Fibroblast of gingiva (primary cell): Measurements from ENCODE around the gene NOPCHAP1.
"Not testable (repeated sequence)": the region's sequence is repeated elsewhere in the genome, so short reads cannot be mapped to it uniquely, and the experiment has no call there.

Experiments
- DNase-seq: peaks from one replicate; pipeline ENCODE4 v3.0.0-alpha.2; 2011; ENCODE audit warnings: low read depth

The NOPCHAP1 gene

DNA sequence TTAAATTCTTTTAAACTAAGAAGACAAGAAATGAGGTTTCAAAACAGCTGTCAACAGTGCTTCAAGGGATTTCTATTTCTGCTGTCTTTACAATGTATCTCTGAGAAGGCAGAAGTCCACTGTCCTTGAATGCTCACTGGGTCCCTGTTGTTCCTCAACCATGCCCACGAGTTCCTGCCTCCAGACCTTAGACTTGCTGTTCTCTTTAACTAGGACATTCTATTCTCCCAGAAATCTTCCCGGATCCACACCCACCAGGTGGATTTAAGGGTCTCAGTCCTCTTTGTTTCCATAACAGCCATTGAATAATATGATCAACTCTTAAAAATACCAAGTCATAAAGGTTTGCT, 21.3 kb upstream of the NOPCHAP1 start:
- DNase-seq: no peak

DNA sequence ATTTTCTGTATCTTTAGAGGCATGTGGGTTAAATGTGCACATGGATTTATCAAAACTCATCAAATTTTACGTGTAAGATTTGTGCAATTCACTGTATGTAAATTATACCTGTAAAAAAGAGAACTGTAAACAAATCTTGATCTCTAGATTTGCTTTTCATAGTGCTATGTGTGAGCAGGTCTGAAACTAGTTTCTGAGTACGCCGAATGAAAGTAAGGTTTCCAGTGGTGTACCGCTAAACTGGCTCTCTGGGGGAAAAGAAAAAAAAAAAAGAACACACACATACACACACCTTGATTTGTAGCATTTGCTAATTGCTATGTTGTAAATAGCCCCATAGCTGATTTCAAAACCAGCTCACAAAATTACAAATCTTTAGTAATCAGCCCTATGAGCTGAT, 19.4 kb upstream of the NOPCHAP1 start:
- DNase-seq: no peak

DNA sequence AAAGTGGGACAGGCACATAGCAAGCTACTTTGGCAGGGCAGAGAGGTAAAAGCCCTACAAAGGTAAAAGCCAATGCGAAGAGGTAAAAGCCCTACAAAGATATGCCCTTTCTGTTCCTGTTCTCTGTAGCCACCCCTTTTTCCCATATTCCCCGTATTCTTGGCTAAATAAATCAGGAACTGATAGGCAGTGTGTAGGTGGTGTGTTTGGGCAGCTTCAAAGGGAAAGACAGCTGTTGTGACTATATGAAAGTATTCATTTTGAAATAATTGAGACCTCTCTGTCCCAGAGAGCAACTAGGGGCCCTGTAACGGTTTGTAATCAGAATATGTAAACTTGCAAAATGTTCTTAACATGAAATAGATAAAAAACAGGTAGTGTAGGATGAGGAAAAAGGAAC, 16.8 kb upstream of the NOPCHAP1 start:
- no peak for DNase-seq

DNA sequence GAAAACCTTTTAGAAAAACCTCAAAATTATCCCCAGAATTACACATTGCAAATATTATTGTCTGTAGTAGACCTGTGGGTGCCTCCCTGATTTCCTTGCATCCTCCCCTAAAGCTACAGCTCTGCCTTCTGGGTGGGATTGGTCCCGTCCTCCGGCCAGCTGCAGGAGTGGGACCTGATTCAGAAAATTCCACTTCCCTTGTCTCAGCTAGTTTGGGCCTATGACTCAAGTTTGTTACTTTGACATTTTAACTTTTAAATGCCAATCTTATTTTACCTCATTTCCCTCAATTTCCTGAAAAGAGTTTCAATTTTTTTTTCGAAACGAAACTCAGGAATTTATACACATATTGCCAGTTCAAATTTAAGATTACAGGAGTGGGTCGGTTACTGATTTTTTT, 14.8 kb upstream of the NOPCHAP1 start:
- DNase-seq: no peak

DNA sequence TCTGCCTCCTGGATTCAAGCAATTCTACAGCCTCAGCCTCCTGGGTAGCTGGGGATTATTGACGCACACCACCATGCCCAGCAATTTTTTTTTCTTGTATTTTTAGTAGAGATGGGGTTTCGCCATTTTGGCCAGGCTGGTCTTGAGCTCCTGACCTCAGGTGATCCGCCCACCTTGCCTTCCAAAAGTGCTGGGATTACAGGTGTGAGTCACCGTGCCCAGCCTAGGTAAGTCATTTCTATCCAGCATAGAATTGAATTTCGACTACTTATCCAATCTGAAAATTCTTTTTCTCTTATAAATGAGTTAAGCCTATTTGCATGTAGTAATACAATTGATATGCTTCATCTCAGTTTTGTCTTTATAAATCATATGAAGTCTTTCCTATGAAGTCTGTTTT, 12.9 kb upstream of the NOPCHAP1 start:
- DNase-seq: no peak

DNA sequence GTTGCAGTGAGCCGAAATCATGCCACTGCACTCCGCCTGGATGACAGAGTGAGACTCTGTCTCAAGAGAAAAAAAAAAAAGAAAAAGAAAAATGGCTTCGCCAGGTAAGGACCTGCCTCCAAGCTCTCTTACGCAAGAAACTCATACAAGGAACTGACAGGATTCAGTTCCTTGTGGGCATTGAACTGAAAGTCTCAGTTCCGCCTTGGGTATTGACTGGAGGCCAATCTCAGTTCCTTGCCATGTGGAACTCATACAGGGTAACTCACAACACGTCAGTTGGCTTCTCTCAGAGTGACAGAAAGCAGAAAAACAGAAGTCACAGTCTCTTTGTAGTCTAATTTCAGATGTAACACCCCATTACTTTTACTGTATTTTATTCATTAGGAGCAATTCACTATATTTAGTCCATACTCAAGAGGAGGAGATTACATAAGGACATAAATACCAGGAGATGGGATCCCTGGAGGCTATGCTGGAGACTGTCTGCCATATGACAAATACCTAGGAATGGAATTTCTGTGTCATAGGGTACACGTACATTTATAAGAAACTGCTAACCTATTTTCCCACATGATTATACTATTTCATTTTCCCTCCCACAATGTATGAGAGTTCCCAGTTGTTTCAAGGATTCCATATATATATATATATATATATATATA, 11.4 kb upstream of the NOPCHAP1 start:
- no peak for DNase-seq

DNA sequence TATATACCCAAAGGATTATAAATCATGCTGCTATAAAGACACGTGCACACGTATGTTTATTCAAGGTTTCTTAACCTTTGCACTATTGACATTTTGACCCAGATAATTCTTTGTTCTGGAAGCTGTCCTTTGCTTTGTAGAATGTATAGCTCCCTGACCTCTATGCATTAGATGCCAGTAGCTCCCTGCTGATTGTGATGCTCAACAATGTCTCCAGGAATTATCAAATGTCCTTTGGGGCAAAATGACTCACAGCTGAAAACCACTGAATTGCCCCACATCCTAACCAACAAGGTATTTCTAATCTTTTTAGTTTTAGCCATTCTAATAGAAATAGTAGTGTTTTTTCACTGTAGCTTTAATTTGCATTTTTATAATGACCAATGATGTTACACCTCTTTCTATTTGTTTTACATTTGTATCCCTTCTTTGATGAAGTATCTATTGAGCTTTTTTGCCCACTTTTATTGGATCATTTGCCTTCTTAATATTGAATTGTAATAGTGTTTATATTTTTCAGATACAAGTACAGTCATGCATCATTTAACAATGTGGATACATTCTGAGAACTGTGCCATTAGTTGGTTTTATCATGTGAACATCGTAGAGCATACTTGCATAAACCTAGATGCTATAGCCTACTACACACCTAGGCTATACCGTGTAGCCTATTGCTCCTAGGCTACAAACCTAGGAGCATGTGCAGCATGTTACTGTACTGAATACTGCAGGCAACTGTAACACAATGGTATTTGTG, 10.4 kb upstream of the NOPCHAP1 start:
- peak; percentile 37 for DNase-seq

DNA sequence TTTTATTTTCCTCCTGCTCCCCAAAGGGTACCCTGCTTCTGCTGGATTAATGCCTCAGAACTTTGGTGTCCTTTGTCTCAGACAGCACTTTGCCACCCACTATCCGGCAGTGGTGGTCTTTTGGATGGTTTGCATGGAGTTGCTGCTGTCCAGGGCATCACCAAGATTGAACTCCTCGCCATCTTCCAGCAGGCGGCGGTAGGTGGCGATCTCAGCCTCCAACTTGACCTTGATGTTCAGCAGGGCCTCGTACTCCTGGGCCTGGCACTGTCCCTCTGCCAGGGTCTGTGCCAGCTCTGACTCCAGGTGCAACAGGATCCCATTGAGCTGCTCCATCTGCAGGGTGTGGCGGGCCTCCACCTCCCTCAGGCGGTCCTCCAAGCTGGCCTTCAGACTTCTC, 9.4 kb upstream of the NOPCHAP1 start:
- DNase-seq: no peak

DNA sequence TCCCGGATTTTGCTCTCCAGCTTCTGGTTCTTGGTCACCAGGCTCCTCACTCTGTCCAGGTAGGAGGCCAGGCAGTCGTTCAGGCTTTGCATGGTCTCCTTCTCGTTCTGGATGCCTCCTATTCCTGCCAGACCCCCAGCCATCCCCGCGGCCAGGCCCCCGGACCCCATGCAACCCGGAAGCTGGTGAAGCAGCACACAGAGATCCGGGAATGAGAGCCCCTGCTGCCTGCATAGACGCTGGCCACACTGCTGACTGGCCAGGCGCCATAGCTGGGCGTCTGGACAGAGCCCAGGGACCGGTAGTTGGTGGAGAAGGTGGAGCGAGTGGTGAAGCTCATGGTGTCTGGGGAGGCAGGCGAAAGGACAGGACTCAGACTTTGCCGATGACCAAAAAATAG, 8.4 kb upstream of the NOPCHAP1 start:
- DNase-seq: not testable (repeated sequence)

DNA sequence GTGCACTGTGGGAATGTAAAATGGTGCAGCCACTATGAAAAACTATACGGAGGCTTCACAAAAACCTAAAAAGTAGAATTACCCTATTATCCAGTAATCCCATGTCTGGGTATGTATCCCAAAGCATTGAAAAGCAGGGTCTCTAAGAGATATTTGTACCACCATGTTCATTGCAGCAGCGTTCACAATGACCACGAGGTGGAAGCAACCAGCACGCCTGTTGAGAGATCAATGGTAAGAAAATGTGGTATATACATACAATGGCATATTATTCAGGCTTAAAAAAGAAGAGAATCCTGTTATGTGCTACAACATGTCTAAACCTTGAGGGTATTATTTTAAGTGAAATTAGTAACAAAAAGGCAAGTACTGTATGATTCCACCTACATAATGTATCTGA, 910 bp upstream of the NOPCHAP1 start:
- DNase-seq: no peak

DNA sequence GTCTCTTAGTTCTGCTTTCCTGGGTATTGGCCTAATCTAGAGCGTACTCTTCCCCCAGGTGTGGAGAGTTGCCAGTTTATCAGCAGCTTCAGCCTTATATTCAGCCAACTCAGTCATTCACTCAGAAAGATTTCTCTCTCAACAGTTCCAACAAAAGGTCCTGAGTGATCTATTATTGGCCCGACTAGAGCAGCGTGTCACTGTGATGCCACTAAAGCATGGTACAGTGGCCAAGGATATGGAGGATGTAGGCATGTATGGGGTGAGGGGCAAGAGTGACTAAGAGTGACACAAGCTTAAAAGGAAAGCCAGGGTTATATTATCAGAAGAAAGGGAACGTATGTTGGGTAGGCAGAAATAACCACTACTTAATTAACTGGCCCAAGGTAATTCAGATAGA, 4.8 kb downstream of the NOPCHAP1 start:
- DNase-seq: no peak

DNA sequence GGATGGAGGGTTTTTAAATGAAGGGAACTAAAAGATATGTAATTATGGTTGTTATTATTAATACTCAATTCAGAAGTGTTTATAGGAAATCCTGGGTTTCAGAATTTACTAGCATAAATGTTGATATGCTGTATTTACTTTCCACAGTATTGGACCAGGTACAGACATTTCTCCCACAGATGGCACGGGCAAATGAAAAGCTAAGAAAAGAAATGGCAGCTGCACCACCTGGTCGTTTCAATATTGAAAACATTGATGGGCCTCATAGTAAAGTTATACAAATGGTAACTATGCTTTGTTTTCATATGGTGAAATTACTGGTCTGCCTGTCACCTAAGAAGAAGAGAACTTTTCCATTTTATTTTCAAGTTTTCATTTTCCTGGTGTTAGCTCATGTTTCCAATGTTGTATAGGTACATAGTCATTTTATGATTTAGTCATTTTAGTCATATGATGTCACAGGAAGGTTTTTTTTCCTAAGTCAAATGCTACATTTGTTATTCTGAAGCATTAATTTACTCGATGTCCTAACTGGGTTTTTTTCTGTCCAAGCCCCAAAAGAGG, 5.5 kb downstream of the NOPCHAP1 start:
- no peak for DNase-seq

DNA sequence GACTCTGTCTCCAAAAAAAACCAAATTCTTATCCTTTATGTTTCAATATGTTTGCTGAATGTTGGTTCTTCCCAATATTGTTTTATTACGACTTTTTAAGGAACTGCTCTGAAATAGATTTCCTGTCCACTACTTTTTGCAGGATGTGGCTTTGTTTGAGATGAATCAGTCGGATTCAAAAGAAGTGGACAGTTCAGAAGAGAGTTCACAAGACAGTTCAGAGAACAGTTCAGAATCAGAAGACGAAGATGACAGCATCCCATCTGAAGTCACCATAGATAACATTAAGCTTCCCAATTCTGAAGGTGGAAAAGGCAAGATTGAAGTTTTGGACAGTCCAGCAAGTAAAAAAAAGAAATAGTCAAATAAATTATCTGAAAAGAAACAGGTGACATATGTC, 8.2 kb downstream of the NOPCHAP1 start:
- no peak for DNase-seq

DNA sequence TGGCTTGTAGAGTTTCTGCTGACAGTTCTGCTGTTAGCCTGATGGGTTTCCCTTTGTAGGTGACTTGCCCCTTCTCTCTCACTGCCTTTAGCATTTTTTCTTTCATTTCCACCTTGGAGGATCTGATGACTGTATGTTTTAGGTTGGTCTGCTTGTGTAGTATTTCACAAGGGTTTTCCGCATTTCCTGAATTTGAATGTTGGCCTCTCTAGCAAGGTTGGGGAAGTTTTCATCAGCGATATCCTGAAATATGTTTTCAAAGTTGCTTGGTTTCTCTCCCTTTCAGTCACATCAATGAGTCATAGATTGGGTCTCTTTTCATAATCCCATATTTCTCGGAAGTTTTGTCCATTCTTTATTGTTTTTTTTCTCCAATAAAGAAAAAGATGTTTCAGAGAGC, 11.4 kb downstream of the NOPCHAP1 start:
- DNase-seq: no peak

DNA sequence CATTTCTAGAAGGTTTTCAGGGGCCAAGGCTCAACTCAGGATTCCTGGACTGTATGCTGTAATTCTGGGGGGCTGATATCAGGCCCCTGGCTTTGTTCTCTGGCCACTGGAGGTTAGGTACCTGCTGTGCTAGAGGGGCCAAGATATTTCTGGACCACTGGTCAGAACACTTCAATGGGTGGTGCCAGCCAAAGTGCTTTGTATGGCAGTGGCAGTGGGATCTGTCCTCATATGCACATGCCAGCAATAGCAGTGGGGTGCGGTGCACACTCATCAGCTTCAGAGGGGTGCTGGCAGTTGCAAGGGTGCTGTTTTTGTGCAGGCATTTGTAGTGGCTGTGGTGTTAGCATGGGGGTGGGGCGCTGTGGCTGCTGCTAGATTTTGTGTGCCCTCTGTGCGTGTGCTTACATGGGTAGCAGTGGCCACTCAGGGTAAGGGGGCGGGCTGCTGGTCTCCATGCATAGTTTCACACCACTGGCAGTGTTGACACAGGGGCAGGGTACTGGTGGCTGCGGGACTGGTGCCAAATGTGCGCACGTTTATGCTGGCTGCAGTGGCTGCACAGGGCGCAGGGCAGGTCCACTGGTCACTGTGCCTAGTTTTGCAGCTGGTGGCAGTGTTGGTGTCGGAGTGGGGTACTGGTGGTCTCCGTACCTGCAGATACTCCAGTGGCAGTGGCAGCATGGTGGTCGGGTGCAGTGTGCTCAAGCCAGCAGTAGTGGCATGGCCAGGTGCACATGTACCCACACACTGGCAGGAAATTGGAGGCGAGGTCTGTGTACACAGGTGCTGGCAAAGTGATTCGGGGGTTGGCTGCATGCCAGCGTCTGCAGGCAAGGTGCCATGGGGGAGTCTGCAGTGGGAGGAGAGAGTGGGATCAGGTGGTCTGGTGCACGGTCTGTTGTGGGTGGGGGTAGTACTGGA, 12.6 kb downstream of the NOPCHAP1 start:
- no peak for DNase-seq

DNA sequence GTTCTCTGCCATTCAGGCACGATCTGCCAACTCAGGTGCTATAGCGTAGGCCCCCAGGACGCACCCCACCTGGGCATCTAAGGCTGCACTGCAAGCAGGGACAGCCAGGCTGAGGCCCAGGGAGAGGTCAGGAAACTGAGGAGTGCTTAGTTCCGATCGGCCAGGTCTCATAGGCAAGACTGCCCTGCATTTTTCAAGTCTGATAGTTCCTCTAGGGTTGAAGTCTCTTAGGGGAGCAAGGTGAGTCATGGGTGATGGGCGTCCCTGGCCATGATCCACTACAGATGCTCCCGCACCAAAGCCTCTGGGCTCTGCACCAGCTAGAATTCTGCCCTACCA, 13.2 kb downstream of the NOPCHAP1 start:
- no peak for DNase-seq

DNA sequence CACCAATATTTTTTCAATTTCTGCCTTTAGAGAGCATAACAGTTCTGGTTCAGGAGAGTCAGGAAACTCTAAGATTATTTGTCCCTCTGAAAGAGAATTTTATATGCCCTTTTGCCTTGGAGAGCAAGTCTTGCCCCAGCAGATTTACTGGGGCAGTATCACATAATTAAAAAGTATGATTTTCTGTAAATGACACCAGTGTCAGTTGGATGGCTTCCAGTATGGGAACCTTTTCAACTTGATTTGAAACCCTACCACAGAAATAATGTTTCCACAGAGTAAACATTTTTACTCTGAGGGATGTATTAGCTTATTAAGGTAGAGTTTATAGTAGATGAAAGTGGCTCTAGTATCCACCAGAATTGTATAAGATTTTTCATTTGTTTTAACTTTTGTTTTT, 15.4 kb downstream of the NOPCHAP1 start:
- DNase-seq: no peak

DNA sequence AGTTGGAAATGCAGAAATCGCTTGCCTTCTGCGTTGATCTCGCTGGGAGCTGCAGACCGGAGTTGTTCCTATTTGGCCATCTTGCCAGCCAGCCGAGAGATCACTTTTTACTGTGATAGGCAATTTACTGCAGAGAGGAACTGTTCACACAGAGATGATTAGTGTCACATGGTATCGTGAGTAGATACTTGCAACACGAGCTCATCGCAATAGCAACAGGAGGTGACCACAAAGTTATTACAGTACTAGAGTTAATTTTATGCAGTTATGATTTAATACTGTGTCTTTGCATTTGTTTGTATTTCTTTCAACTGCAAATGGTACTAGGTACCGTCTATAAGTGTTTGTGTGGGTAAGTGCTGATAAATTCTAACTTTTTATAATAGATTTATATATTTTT, 27.8 kb downstream of the NOPCHAP1 start:
- no peak for DNase-seq

DNA sequence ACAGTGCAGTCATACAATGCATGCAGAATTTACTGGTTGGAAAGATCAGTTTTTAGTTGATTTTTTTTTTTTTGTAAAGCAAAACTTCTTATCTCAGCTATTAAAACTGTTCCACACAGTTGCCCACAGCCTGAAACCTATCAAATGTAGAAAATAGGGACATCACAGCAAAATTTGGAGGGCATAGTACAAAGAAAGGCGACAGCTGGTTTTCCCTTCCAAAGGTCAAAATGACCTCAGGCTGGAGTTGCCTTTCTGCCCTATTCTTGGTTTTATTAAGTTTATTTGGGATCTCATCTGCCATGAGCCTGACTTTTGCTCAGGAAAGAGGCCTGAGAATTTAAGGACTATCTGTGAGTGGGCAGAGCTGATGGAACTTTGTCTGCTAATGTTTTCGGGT, 28.5 kb downstream of the NOPCHAP1 start:
- DNase-seq: no peak

DNA sequence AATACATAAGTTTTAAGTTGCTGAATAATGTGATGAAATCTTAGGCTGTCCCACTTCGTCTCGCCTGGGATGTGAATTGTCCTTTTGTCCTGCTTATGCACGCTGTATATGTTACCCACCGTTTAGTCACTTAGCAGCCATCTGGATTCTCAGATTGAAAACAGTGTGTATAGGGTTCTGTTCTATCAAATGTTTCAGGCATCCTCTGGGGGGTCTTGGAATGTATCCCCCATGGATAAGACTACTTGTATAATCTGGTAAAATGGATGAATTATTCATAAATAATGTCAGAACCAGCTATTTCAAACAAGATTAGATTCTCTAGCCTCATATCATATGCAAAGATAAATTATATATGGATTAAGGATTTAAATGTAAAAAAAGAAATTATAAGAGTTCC, 29.4 kb downstream of the NOPCHAP1 start:
- no peak for DNase-seq

DNA sequence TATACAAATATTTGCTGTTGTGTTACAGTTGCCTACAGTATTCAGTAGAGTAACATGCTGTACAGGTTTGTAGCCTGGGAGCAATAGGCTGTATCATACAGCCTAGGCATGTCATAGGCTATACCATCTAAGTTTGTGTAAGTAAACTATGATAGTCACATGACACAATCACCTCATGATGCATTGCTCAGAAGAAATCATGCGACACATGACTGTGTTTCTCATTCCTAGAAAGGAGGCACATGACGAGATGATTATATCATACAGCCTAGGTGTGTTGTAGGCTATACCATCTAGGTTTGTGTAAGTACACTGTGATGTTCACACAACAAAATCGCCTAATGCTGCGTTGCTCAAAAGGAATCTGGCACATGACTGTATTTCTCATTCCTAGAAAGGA, 31.9 kb downstream of the NOPCHAP1 start:
- DNase-seq: no peak

DNA sequence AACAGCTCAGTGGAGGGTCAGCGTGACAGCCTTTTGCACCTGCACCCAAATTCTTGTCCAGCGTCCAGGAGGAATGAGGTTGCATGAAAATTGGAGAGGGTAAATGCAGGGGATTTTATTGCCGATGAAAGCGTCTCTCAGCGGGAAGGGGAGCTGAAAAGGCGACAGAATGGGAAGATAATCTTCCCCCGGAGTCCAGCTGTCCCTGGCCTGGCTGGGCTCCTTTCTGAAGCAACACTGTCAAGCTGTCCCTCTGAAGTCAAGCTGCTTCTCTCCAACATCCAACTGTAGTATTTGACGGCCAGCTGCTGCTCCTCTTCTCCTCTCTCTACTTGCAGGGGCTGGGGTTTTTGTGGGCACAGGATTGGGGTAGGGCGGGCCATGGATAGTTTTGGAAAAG, 32.7 kb downstream of the NOPCHAP1 start:
- DNase-seq: no peak
